Measurements from ENCODE around the gene NAPB. TPM values are rescaled to one million over a fixed set of nuclear protein-coding genes. Genes with fewer than 3 reads are reported as not detected.

NAPB gene
- total and polyA plus RNA-seq, 2 experiments from 2014 or later: 7.3 to 11.2 TPM

GRCh38 chr20:23456873-23457272 is 35.6 kb upstream of the NAPB start:
- Histone ChIP-seq H3K4me3 (no peak overlapping the region), H3K9me3 (ENCODE audit: low read depth) (no peaks in the 10 kb centered on the region), H4K20me1 (ENCODE audit: insufficient read depth, poor library complexity, severe bottlenecking) (no peaks in the 10 kb centered on the region), H3K27me3 (no peaks in the 10 kb centered on the region), H3K9me2 (replicated peaks; ENCODE audit: insufficient read depth) (no peaks in the 10 kb centered on the region), H3K79me2 (no peaks in the 10 kb centered on the region), H3K4me2 (no peak overlapping the region), H2AFZ (no peak overlapping the region), H3K36me3 (replicated peaks; ENCODE audit: insufficient read depth, low read depth) (no peaks in the 10 kb centered on the region), H3K4me1 (ENCODE audit: insufficient read depth) (peaks cover 3% of the 10 kb centered on the region), H3K27ac (no peak overlapping the region)
- TF ChIP-seq CTCF (IDR thresholded peaks at IDR 0.05; ENCODE audit: poor library complexity) (no peak), EZH2 (IDR thresholded peaks at IDR 0.05; ENCODE audit: borderline replicate concordance) (no peak), EZH2phosphoT487 (IDR thresholded peaks at IDR 0.05; ENCODE audit: low read depth, severe bottlenecking, unreplicated experiment) (no peak)
- WGBS (ENCODE audit: low lambda C conversion rate, missing lambda C conversion rate): 90% methylated on average over 7 of the region's 7 CpGs
- no peak for DNase-seq (ENCODE audit: low spot score)

- Histone ChIP-seq H3K4me3 (no peak overlapping the region), H2AFZ (no peak overlapping the region), H3K27ac (no peak overlapping the region), H3K4me2 (no peak overlapping the region), H4K20me1 (ENCODE audit: insufficient read depth, poor library complexity, severe bottlenecking) (no peaks in the 10 kb centered on the region), H3K36me3 (replicated peaks; ENCODE audit: insufficient read depth, low read depth) (no peaks in the 10 kb centered on the region), H3K79me2 (no peaks in the 10 kb centered on the region), H3K27me3 (no peaks in the 10 kb centered on the region), H3K9me3 (ENCODE audit: low read depth) (no peaks in the 10 kb centered on the region), H3K4me1 (ENCODE audit: insufficient read depth) (peaks cover 3% of the 10 kb centered on the region), H3K9me2 (replicated peaks; ENCODE audit: insufficient read depth) (no peaks in the 10 kb centered on the region)
- TF ChIP-seq EZH2phosphoT487 (IDR thresholded peaks at IDR 0.05; ENCODE audit: low read depth, severe bottlenecking, unreplicated experiment): no peak
- no peak for TF ChIP-seq EZH2 (IDR thresholded peaks at IDR 0.05; ENCODE audit: borderline replicate concordance)
- no peak for TF ChIP-seq CTCF (IDR thresholded peaks at IDR 0.05; ENCODE audit: poor library complexity)
- DNase-seq (ENCODE audit: low spot score): no peak
- WGBS (ENCODE audit: low lambda C conversion rate, missing lambda C conversion rate): 74% methylated on average over 3 of the region's 3 CpGs
Measured at GRCh38 chr20:23456409-23456808, 35.1 kb upstream of the NAPB start.

- no peak for DNase-seq (ENCODE audit: low spot score)
- TF ChIP-seq CTCF (IDR thresholded peaks at IDR 0.05; ENCODE audit: poor library complexity) (no peak), EZH2 (IDR thresholded peaks at IDR 0.05; ENCODE audit: borderline replicate concordance) (no peak), EZH2phosphoT487 (IDR thresholded peaks at IDR 0.05; ENCODE audit: low read depth, severe bottlenecking, unreplicated experiment) (no peak)
- H2AFZ ChIP-seq: no peak overlapping the region
- no peaks in the 10 kb centered on the region for H3K9me2 ChIP-seq (replicated peaks; ENCODE audit: insufficient read depth)
- H3K79me2 ChIP-seq: no peaks in the 10 kb centered on the region
- no peak overlapping the region for H3K27ac ChIP-seq
- 100% methylated on average over 7 of the region's 7 CpGs for WGBS (ENCODE audit: low lambda C conversion rate, missing lambda C conversion rate)
- H3K4me1 ChIP-seq (ENCODE audit: insufficient read depth): peaks cover 3% of the 10 kb centered on the region
- H3K4me2 ChIP-seq: no peak overlapping the region
- no peaks in the 10 kb centered on the region for H3K36me3 ChIP-seq (replicated peaks; ENCODE audit: insufficient read depth, low read depth)
- no peak overlapping the region for H3K4me3 ChIP-seq
- H4K20me1 ChIP-seq (ENCODE audit: insufficient read depth, poor library complexity, severe bottlenecking): no peaks in the 10 kb centered on the region
- no peaks in the 10 kb centered on the region for H3K27me3 ChIP-seq
- H3K9me3 ChIP-seq (ENCODE audit: low read depth): no peaks in the 10 kb centered on the region
Measured at GRCh38 chr20:23455639-23456038, 34.4 kb upstream of the NAPB start.

GRCh38 chr20:23454816-23455215 is 33.5 kb upstream of the NAPB start:
- Histone ChIP-seq H3K79me2 (no peaks in the 10 kb centered on the region), H3K4me2 (no peak overlapping the region), H3K27me3 (no peaks in the 10 kb centered on the region), H3K9me3 (ENCODE audit: low read depth) (no peaks in the 10 kb centered on the region), H3K36me3 (replicated peaks; ENCODE audit: insufficient read depth, low read depth) (no peaks in the 10 kb centered on the region), H3K9me2 (replicated peaks; ENCODE audit: insufficient read depth) (no peaks in the 10 kb centered on the region), H3K27ac (no peak overlapping the region), H3K4me1 (ENCODE audit: insufficient read depth) (peaks cover 3% of the 10 kb centered on the region), H2AFZ (no peak overlapping the region), H4K20me1 (ENCODE audit: insufficient read depth, poor library complexity, severe bottlenecking) (no peaks in the 10 kb centered on the region), H3K4me3 (no peak overlapping the region)
- 96% methylated on average over 1 of the region's 1 CpG for WGBS (ENCODE audit: low lambda C conversion rate, missing lambda C conversion rate)
- TF ChIP-seq EZH2 (IDR thresholded peaks at IDR 0.05; ENCODE audit: borderline replicate concordance) (no peak), CTCF (IDR thresholded peaks at IDR 0.05; ENCODE audit: poor library complexity) (no peak), EZH2phosphoT487 (IDR thresholded peaks at IDR 0.05; ENCODE audit: low read depth, severe bottlenecking, unreplicated experiment) (no peak)
- DNase-seq (ENCODE audit: low spot score): no peak
